MCF 10A (cell line): ENCODE data around the gene INO80B. TPM values are rescaled to one million over a fixed set of nuclear protein-coding genes. Genes with fewer than 3 reads are reported as not detected.
A peak's percentile ranks its signal among the peaks of the same experiment; 100 is the strongest.

Source experiments
- Bru-seq: library from RNA; stranded (reverse); fragments of 400-500 nt; gene quantifications from one replicate; lab custom pipeline; 2021; lab: Mats Ljungman, UMichigan
- BruChase-seq, 2 experiments: library from RNA; stranded (reverse); fragments of 400-500 nt; gene quantifications; one replicate each; lab custom pipeline; 2021; lab: Mats Ljungman, UMichigan
- BruUV-seq: library from RNA; stranded (reverse); fragments of 400-500 nt; replicated peaks from 2 replicates; lab custom pipeline; 2021; lab: Mats Ljungman, UMichigan
- CTCF ChIA-PET: fragments of 300-600 bp; sonication (Branson Sonifier 250); formaldehyde crosslinking; extraction: SDS; loops from one replicate; lab custom pipeline; 2021; ENCODE audit warnings: antibody characterized with exemption, inconsistent platforms; lab: Yijun Ruan, JAX
- POLR2A ChIA-PET: fragments of 300-600, 350-650 bp; sonication (Branson Sonifier 250); formaldehyde crosslinking; extraction: SDS; loops from one replicate; lab custom pipeline; 2020; ENCODE audit warnings: antibody characterized with exemption, inconsistent platforms; lab: Yijun Ruan, JAX
- DNase-seq: peaks from one replicate; pipeline ENCODE4 v3.0.0-alpha.2; 2018; ENCODE audit not compliant: unreplicated experiment
- H3K27ac Mint-ChIP-seq: one replicate; pipeline ENCODE4 v1.8.0; 2022; ENCODE audit warnings: mild to moderate bottlenecking, low read depth, mixed read lengths; ENCODE audit not compliant: unreplicated experiment
- H3K27me3 Mint-ChIP-seq: one replicate; pipeline ENCODE4 v1.8.0; 2022; ENCODE audit warnings: mixed read lengths; ENCODE audit not compliant: insufficient read depth, unreplicated experiment
- H3K36me3 Mint-ChIP-seq: one replicate; pipeline ENCODE4 v1.8.0; 2022; ENCODE audit warnings: mild to moderate bottlenecking, moderate library complexity, mixed read lengths; ENCODE audit not compliant: insufficient read depth, unreplicated experiment
- H3K4me1 Mint-ChIP-seq: one replicate; pipeline ENCODE4 v1.8.0; 2022; ENCODE audit warnings: mixed read lengths; ENCODE audit not compliant: insufficient read depth, unreplicated experiment
- H3K4me3 Mint-ChIP-seq: one replicate; pipeline ENCODE4 v1.8.0; 2022; ENCODE audit warnings: mild to moderate bottlenecking, moderate library complexity, mixed read lengths; ENCODE audit not compliant: unreplicated experiment
- H3K9me3 Mint-ChIP-seq: one replicate; pipeline ENCODE4 v1.8.0; 2022; ENCODE audit warnings: mixed read lengths; ENCODE audit not compliant: unreplicated experiment
- intact Hi-C: fragments of 100-400 bp; cut with micrococcal nuclease; formaldehyde crosslinking; loops from 2 replicates; pipeline ENCODE4 v1.14.1; 2022
- long read RNA-seq: library from polyadenylated mRNA; stranded (forward); transcript quantifications from one replicate; pipeline ENCODE4 v2.0.0, GENCODE V29; 2022
- total RNA-seq: library from RNA; stranded (reverse); gene quantifications from 2 replicates; pipeline ENCODE4 v1.2.3, GENCODE V29; 2022
- TF ChIP-seq, protein P1 (sequence below): fragments of 200-600 bp; IDR thresholded peaks from one replicate; pipeline ENCODE4 v1.8.0; 2022; ENCODE audit warnings: antibody characterized with exemption, mild to moderate bottlenecking; ENCODE audit not compliant: unreplicated experiment

The INO80B gene
- total RNA-seq (34.6 and 36.0 TPM in 2 replicates), Bru-seq, nascent RNA (percentile 37 among the genes with signal in this experiment), BruChase-seq, experiment 1, labeled RNA remaining after a 6-hour chase (percentile 58 among the genes with signal in this experiment), BruChase-seq, experiment 2, labeled RNA remaining after a 2-hour chase (percentile 39 among the genes with signal in this experiment)
- long read RNA-seq, transcript INO80B-201 (5 exons, 1,261 nt) = major isoform, 22 of 25 reads
- long read RNA-seq, partial matches to known transcripts = 1 of 25 reads
- long read RNA-seq, other reads (novel, unspliced or antisense) = 1 of 25 reads

GRCh38 chr2:74454654-74455511, at the start of gene INO80B:
TSS of gene INO80B (plus strand) at chr2:74455087. CDS start at chr2:74455117, 30 bp downstream.
- Mint-ChIP-seq H3K36me3 (peaks cover 40% of the 10 kb centered on the region), H3K27ac (peak within 1 kb of the TSS; percentile 91), H3K27me3 (no peaks in the 10 kb centered on the region), H3K4me1 (peaks cover 39% of the 10 kb centered on the region), H3K9me3 (no peaks in the 10 kb centered on the region), H3K4me3 (peak within 1 kb of the TSS; percentile 98)
- CTCF ChIA-PET = interaction anchor here (0.6 to 4.5 kb wide), 8 partner anchors 12 to 185 kb away, joined by 3 to 35 read pairs (median 4); partner anchors contain the start of genes CCDC142 and TTC31
- TSS peak; percentile 30 for BruUV-seq
- intact Hi-C loops = loop anchor here (1.0 to 2.0 kb wide), 2 partner anchors 14 to 33 kb away; partner anchors contain the start of gene RTKN
- POLR2A ChIA-PET = interaction anchor here (0.6 to 9.2 kb wide), 14 partner anchors 10 to 718 kb away, joined by 3 to 132 read pairs (median 12); partner anchors contain the start of genes AUP1, C2orf81, CCDC142 and HTRA2
- TF ChIP-seq, protein P1, sequence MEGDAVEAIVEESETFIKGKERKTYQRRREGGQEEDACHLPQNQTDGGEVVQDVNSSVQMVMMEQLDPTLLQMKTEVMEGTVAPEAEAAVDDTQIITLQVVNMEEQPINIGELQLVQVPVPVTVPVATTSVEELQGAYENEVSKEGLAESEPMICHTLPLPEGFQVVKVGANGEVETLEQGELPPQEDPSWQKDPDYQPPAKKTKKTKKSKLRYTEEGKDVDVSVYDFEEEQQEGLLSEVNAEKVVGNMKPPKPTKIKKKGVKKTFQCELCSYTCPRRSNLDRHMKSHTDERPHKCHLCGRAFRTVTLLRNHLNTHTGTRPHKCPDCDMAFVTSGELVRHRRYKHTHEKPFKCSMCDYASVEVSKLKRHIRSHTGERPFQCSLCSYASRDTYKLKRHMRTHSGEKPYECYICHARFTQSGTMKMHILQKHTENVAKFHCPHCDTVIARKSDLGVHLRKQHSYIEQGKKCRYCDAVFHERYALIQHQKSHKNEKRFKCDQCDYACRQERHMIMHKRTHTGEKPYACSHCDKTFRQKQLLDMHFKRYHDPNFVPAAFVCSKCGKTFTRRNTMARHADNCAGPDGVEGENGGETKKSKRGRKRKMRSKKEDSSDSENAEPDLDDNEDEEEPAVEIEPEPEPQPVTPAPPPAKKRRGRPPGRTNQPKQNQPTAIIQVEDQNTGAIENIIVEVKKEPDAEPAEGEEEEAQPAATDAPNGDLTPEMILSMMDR = no peak
- peak; percentile 97 for DNase-seq

DNA sequence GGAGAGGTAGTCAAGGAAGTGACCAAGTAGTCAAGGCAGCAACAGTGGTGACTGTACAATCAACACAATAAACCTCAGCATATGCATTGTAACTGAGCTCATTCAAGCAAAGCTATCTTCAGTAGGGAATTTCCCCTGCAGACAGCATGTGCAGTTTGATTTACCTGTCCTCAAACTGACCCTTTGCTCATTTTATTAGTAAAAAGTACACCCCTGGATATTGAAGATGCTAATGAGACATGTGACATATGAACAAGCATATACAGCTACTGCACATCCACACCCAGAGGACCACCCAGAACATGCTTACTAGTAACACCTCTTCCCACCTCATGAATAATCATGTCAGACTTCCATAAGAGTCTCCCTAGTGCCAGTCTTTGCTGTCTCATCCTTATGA, 48.9 kb upstream of the INO80B start:
- Mint-ChIP-seq H3K4me1 (peaks cover 7% of the 10 kb centered on the region), H3K27me3 (no peaks in the 10 kb centered on the region), H3K4me3 (no peak overlapping the region), H3K27ac (no peak overlapping the region), H3K36me3 (no peaks in the 10 kb centered on the region), H3K9me3 (peaks cover 5% of the 10 kb centered on the region)
- intact Hi-C loops = no loop called here
- CTCF ChIA-PET = interaction anchor here (0.6 kb wide), 1 partner anchor 15 kb away, joined by 3 read pairs; no protein-coding TSS in a partner anchor
- DNase-seq = no peak
- BruUV-seq = no TSS peak
- POLR2A ChIA-PET = no interaction called here
- TF ChIP-seq, protein P1 = no peak

DNA sequence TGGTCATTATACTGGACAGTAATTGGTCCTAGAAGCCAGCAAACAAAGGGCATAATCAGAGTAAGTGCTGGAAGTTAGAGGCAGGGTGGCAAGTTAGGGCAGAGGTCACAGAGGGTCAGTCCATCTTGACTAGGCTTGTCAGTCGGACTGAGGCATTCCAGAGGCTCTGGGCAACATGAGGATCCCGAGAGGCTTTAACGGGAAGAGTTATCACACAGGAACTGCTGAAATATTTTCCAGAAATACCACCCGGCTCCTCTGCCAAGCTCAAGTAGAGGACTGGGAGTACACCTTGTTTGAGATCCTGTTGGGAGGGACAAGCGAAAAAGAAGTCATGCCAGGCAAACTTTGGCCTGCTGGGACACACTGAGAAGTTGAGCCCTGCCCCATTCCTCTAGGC, 47.2 kb upstream of the INO80B start:
- no peak for DNase-seq
- intact Hi-C loops = no loop called here
- TF ChIP-seq, protein P1 = no peak
- CTCF ChIA-PET = interaction anchor here (0.6 to 0.7 kb wide), 2 partner anchors 48 to 237 kb away, joined by 3 read pairs; no protein-coding TSS in a partner anchor
- peaks cover 5% of the 10 kb centered on the region for H3K9me3 Mint-ChIP-seq
- no peak overlapping the region for H3K4me3 Mint-ChIP-seq
- H3K4me1 Mint-ChIP-seq = peaks cover 7% of the 10 kb centered on the region
- POLR2A ChIA-PET = interaction anchor here (0.5 kb wide), 1 partner anchor 13 kb away, joined by 3 read pairs; no protein-coding TSS in a partner anchor
- H3K27ac Mint-ChIP-seq = no peak overlapping the region
- H3K27me3 Mint-ChIP-seq = no peaks in the 10 kb centered on the region
- BruUV-seq = no TSS peak
- no peaks in the 10 kb centered on the region for H3K36me3 Mint-ChIP-seq
